H54 (cell line): ENCODE results near the gene ATP5PO.

ENCODE experiments used
- DNase-seq: peaks from one replicate; pipeline ENCODE4 v3.0.0; 2011; ENCODE audit warnings: low spot score, mixed read lengths; ENCODE audit not compliant: insufficient read length
- FAIRE-seq: peaks from 3 replicates; lab custom pipeline; 2011; peaks lifted over from hg19 to GRCh38; lab: Jason Lieb, UNC
- POLR2A ChIP-seq: IDR thresholded peaks from 2 replicates; pipeline ENCODE4 v1.6.1; 2011; ENCODE audit warnings: low read depth, mild to moderate bottlenecking, low read length

The ATP5PO gene

DNA sequence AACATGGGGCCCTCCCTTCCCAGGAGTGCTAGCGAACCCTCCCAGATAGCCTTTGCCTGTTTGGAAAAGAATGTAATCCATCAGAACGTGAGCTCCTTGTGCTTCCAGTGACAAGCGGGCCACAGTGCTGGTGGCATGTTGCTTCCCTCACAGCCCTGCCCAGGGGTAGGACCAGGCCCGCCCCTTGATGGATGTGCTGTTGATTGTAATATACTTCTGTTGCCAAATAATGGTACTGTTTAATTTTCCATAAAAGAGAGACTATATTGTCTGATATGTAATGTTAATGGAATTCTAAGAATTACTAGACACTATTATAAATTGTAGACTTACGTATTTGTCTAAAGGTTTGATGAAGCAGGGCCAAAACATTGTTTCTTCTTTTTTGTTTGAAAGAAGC lies 16.4 kb downstream of the ATP5PO start:
- DNase-seq (no peak), FAIRE-seq (no peak)
- TF ChIP-seq POLR2A = no peak

DNA sequence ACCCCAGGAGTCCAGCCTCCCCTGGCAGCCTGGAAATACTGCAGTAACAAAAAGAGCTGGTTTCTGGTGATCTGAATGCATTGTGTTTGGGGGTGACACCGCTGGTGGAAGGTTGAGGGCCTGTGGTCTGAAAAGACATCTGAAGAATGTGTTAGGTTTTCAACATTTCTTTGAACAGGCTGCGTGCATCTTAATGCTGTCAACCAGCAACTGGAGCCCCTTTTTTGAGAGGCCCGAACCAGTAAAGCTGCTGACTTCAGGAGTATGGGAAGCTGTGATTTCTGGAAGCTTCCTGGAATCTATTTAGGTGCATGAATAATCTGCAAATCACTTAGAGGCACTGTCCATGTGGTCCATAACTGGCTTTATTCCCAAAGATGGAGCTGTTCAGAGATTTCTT lies 17.0 kb downstream of the ATP5PO start:
- FAIRE-seq = no peak
- no peak for DNase-seq
- TF ChIP-seq POLR2A = no peak

DNA sequence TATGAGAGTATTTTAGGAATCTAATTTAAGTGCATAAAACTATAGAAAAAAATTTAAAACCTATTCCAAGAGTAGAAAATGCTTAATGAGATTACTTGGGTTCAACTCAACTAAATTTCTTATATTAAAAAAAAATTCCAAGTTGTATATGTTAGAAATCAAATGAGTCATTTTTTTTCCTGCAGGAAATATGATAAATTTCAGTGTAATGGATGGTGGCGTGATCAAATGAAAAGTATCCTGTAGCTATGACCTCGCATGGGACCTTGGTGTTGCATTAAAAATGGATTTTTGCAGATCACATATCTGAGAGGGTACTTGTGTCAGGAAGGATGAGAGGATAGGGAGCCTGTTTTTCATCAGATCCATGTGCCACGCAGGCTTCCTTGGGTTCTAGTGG lies 17.9 kb downstream of the ATP5PO start:
- FAIRE-seq (no peak), DNase-seq (no peak)
- no peak for TF ChIP-seq POLR2A

DNA sequence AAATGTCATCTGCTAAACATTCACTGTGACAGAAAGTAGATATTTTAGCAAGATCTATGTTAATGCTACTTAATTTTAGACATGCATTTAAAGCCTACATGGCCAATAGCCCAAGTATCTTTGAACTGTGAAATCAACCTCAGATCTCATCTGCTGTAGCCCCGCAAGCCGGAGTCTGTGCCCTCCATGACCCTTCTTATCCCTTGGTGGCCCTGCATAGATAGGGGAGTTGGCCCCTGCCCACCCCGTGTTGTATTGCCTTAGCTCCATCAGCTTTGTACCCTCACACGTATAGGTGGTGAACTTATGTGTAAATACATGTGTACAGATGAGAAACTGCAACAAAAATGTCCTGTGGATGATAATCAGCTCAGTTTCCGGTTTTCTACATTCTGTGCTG lies 18.5 kb downstream of the ATP5PO start:
- no peak for FAIRE-seq
- DNase-seq = no peak
- TF ChIP-seq POLR2A = no peak

DNA sequence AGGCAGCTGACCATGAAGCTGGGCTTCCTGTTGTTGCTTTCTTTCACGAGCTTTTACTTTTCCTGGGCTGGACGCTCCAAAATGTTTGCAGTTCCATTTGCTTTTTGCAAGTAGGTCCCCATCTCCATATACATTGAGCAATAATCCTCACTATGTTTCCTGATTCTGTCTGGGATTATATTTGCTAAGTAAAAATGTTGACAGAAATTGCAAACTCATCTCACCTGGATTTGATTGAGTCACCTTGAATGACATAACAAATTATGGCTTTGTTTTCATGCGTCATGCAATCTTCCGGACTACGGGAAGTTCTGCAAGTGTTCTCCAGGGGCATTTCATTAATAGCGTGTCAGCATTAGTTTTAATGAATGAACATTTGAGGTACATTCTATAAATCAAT lies 18.9 kb downstream of the ATP5PO start:
- no peak for DNase-seq
- no peak for FAIRE-seq
- TF ChIP-seq POLR2A = no peak

DNA sequence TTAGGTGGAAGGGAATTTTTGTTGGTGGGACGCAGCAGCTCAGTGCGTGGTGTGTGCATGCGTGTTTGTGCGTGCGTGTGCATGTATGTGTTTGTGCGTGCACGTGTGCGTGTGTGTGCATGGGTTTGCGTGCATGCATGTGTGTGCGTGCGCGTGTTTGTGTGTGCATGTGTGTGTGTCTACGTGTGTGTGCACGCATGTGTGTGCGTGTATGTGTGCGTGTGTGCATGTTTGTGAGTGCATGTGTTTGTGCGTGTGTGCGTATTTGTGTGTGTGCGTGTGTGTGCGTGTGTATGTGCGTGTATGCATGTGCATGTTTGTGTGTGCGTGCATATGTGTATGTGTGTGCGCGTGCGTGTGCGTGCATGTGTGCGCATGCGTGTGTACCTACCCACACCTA lies 20.2 kb downstream of the ATP5PO start:
- DNase-seq = no peak
- FAIRE-seq = no peak
- TF ChIP-seq POLR2A = no peak

DNA sequence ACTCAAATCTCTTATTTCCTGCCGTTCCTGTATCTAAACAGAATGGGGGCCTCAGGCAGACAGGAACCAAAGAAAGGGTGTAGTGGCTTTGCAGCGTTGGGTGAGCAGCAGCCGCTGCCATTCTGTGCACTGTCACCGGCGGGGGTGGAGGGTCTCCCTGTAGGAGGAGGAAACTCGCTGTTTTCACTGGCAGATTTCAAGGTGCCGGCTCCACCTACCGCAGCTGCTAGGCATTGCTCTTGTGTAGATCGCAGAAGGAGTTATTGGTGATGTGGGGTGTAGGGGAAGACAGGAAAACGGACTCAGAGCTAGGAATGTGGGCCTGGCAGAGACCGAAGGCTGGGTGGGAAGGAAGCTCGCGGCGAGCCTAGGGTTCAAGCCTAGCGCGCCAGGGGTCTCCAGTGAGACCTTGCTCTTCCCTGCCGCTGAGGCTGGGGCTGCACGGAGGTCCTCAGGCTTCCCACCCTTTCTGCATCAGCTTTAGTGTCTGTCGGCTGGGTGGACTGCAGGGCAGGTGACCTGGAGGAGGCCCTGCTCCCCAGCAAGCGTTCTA lies 20.8 kb downstream of the ATP5PO start:
- no peak for FAIRE-seq
- TF ChIP-seq POLR2A = no peak
- DNase-seq = peak; percentile 87

DNA sequence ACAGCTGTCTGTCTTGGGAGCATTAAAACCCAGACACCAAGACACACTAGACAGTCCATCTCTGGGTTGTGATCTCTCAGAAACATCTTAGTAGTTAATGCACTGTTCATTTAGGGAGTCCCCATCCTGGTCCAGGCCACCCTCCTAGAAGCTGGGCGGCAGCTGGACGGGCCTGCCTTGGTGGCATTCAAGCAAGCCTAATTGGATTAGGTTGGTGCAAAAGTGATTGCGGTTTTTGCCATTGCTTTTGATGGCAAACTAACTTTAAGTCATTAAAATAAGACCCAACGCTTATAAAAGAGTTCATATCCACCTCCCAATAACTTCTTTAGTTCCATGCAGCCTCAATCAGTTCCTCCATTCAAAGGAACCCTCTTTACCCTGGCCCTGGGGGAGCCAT lies 21.7 kb downstream of the ATP5PO start:
- TF ChIP-seq POLR2A = no peak
- FAIRE-seq (no peak), DNase-seq (no peak)

DNA sequence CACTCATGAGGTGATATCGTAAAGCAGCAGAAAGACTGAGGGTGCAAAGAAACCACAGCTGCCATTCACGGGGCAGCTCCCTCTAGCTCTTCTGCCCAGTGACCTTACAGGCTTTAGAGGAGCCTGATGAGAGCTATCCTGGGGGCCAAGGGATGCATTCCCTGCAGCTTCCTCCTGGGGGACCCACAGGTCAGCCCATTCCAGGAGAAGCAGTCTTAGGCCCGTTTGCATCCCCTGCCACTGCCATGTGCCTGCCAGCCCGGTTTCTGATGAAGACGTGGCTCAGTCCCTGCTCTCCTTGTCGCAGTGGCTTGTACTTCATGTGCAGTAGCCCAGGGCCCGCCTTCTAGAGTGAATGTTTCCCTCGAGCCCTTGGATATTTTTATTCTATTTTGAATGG lies 22.8 kb downstream of the ATP5PO start:
- FAIRE-seq (no peak), DNase-seq (no peak)
- TF ChIP-seq POLR2A = no peak

DNA sequence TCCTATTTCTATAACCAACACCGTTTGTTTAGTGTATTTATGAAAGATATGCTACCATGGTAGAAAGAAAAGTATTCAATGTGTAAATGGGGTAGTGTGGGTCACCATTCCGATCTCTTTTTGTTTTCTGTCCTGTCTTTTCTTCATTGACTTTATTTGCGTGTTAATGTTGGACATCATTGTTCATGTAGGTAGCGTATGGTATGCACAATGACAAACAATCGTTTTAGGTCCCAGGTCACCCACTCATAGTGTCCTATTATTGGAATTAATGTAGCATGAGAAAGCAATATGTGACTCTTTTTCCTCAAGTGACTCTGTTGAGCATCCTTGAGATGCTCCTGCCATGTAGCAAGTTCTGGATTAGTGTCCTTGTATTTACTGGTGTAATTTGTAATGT lies 25.4 kb downstream of the ATP5PO start:
- no peak for TF ChIP-seq POLR2A
- DNase-seq (no peak), FAIRE-seq (no peak)

DNA sequence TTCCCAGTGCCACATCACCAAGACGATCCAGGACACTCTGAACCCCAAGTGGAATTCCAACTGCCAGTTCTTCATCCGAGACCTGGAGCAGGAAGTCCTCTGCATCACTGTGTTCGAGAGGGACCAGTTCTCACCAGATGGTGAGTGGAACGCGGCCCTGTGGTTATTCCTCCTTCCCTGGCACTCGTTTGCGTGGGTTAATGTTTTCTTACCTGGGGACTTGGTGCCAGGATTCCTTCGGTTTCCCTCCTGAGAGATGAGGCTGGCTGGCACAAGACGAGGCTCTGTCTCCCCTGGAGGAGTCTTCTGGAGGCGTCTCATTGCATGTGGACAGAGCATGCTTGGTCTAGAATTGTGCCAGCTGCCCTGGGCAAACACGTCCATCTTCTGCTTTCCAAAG lies 29.3 kb downstream of the ATP5PO start:
- no peak for TF ChIP-seq POLR2A
- FAIRE-seq = no peak

DNA sequence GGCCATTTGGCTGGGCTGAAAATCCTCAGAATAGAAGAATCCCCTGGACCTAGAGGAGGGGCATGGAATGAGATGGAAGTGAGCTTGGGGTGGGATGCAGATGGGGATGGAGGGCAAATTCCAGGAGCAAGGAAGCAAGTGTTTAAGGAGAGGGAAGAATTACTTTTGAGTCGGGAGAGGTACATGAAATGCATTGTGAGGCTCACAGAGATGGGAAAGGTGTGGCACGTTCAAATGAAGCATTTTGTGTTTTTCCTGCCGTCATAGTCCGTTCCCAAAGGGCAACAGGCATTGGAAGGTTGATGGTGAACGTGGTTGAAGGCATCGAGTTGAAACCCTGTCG lies 30.5 kb downstream of the ATP5PO start:
- DNase-seq (no peak), FAIRE-seq (no peak)
- no peak for TF ChIP-seq POLR2A

More for the DNA sequence above, 29.3 kb downstream of the ATP5PO start:
- no peak for DNase-seq

DNA sequence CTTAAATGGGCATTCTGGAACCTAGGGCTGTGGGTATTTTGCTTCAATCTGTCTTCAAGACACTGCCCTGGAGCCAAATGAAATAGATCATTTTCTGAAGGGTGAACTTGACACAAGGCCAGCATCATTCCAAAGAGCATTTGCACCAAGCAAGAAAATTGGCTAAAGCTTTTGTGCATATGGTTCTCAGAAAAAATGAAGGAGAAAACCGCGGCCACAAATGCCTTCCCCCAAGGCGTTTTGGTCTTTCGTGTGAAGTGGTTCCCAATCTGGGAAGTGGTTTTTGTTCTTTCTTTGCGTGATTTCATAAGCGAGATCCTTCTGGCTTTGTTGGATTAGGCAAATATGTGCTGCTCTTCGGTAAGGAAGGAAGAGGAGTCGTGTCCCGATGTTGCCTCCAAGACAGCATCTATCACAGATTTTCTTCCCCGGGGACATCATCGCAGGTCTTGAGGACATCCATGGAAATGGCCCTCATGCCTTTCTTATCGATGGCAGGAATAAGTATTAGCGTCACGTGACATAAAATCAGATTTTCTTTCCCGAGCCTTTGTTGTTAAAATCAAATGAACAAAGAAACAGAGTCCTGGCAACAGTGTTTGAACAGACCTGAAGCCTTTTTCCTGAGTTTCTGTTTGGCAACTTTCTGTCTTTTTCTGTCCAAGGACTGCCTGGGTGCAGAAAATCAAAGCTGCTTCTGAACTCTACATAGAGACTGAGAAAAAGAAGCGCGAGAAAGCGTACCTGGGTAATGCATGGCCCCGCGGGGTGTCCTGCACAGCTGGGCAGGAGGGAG lies 31.0 kb downstream of the ATP5PO start:
- TF ChIP-seq POLR2A = no peak
- DNase-seq (no peak), FAIRE-seq (no peak)

DNA sequence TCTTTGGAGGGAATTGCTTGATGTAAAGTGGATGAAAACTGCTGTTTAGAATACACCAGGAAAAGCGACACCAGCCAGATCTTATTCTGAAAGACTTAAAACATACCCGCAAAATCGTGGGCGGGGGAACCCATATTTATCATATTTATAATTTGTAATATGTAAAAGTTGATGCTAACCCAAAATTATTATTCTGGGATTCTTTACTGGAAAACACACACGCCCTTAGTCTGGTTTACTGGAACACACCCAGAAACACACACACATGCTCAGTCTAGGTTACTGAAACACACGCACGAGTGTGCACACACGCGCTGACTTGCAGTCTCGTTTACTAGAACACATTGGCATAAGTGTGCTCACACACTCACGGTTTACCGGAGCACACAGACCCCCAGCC lies 32.5 kb downstream of the ATP5PO start:
- DNase-seq (no peak), FAIRE-seq (no peak)
- no peak for TF ChIP-seq POLR2A
